ENCODE data around the gene RNF152. TPM values are rescaled to one million over a fixed set of nuclear protein-coding genes. Genes with fewer than 3 reads are reported as not detected.

RNF152 gene
- total RNA-seq, 2 donors from 2014 or later, result 0.73 to 0.95 TPM

GRCh38 chr18:61855449-61856378 is 37.1 kb downstream of the RNF152 start:
- H3K27ac Mint-ChIP-seq, result no peak overlapping the region
- ATAC-seq (no peak), DNase-seq (ENCODE audit: low spot score) (no peak)
- no peaks in the 10 kb centered on the region for H3K36me3 Mint-ChIP-seq
- H3K9me3 Mint-ChIP-seq, result no peaks in the 10 kb centered on the region
- H3K27me3 Mint-ChIP-seq, result peaks cover 6 to 28% of the 10 kb centered on the region in 2 donors
- no peaks in the 10 kb centered on the region for H3K4me1 Mint-ChIP-seq (ENCODE audit: low read depth in 2 of 2)
- H3K4me3 Mint-ChIP-seq, result no peak overlapping the region

- Mint-ChIP-seq H3K36me3 (no peaks in the 10 kb centered on the region), H3K27me3 (peaks cover 6 to 28% of the 10 kb centered on the region in 2 donors), H3K4me3 (no peak overlapping the region), H3K27ac (no peak overlapping the region), H3K4me1 (ENCODE audit: low read depth in 2 of 2) (no peaks in the 10 kb centered on the region), H3K9me3 (no peaks in the 10 kb centered on the region)
- DNase-seq (ENCODE audit: low spot score), result no peak
- ATAC-seq, result no peak
These were observed 38.0 kb downstream of the RNF152 start for GRCh38 chr18:61854578-61855448.

- Mint-ChIP-seq H3K4me3 (no peak overlapping the region), H3K4me1 (ENCODE audit: low read depth in 2 of 2) (no peaks in the 10 kb centered on the region), H3K27me3 (peaks cover 6 to 28% of the 10 kb centered on the region in 2 donors), H3K9me3 (no peaks in the 10 kb centered on the region), H3K27ac (no peak overlapping the region), H3K36me3 (no peaks in the 10 kb centered on the region)
- no peak for ATAC-seq
- DNase-seq (ENCODE audit: low spot score), result no peak
These were observed 39.0 kb downstream of the RNF152 start for GRCh38 chr18:61853855-61854254.

- Mint-ChIP-seq H3K4me1 (ENCODE audit: low read depth in 2 of 2) (peaks cover 0 to 4% of the 10 kb centered on the region in 2 donors), H3K36me3 (no peaks in the 10 kb centered on the region), H3K27ac (no peak overlapping the region), H3K27me3 (peaks cover 16 to 35% of the 10 kb centered on the region in 2 donors), H3K9me3 (no peaks in the 10 kb centered on the region), H3K4me3 (no peak overlapping the region)
- DNase-seq (ENCODE audit: low spot score) (no peak), ATAC-seq (no peak)
These were observed 40.3 kb downstream of the RNF152 start for GRCh38 chr18:61852496-61852895.

GRCh38 chr18:61851940-61852451 is 40.8 kb downstream of the RNF152 start:
- H3K4me3 Mint-ChIP-seq, result no peak overlapping the region

GRCh38 chr18:61851279-61851678 is 41.5 kb downstream of the RNF152 start:
- peaks cover 0 to 4% of the 10 kb centered on the region in 2 donors for H3K4me1 Mint-ChIP-seq (ENCODE audit: low read depth in 2 of 2)
- DNase-seq (ENCODE audit: low spot score), result no peak
- no peaks in the 10 kb centered on the region for H3K9me3 Mint-ChIP-seq
- H3K4me3 Mint-ChIP-seq, result no peak overlapping the region
- peaks cover 19 to 38% of the 10 kb centered on the region in 2 donors for H3K27me3 Mint-ChIP-seq
- no peak overlapping the region for H3K27ac Mint-ChIP-seq
- H3K36me3 Mint-ChIP-seq, result no peaks in the 10 kb centered on the region
- no peak for ATAC-seq

More at GRCh38 chr18:61851940-61852451, 40.8 kb downstream of the RNF152 start:
- ATAC-seq (no peak), DNase-seq (ENCODE audit: low spot score) (no peak)
- Mint-ChIP-seq H3K36me3 (no peaks in the 10 kb centered on the region), H3K4me1 (ENCODE audit: low read depth in 2 of 2) (peaks cover 0 to 4% of the 10 kb centered on the region in 2 donors), H3K9me3 (no peaks in the 10 kb centered on the region), H3K27me3 (peaks cover 16 to 33% of the 10 kb centered on the region in 2 donors), H3K27ac (no peak overlapping the region)

GRCh38 chr18:61850756-61851155 is 42.1 kb downstream of the RNF152 start:
- no peak overlapping the region for H3K4me3 Mint-ChIP-seq
- H3K27ac Mint-ChIP-seq, result no peak overlapping the region
- ATAC-seq (no peak), DNase-seq (ENCODE audit: low spot score) (no peak)
- no peaks in the 10 kb centered on the region for H3K36me3 Mint-ChIP-seq
- no peaks in the 10 kb centered on the region for H3K9me3 Mint-ChIP-seq
- H3K4me1 Mint-ChIP-seq (ENCODE audit: low read depth in 2 of 2), result peaks cover 0 to 4% of the 10 kb centered on the region in 2 donors
- H3K27me3 Mint-ChIP-seq, result peaks cover 22 to 35% of the 10 kb centered on the region in 2 donors

DNA sequence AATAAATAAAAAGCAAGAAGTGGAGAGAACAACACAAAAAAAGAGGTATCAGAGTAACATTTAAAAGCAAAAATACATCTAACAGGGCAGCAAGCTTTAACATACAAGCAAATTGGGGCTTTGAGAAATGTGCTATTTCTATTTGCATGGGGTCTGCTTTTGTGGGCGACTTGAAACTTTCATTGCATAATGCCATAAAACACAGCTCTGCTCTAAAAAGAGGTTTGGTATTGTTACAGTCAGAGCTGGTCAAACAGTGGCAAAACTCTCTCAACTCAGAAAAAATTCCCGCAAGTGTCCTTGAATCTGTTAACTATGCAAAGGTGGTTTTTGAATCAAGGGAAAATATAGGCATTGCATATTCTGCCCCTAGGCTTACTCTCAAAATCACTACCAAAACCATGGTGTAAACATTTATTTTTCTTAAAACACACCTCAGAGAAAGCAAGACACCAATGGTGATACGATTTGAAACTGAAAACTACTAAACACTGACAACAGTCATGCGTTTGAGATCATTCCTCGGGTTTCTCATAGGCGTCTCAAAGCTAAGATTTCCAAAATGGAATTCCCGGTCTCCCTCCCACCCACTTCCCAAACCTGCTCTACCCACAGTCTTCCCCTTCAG is 45.5 kb downstream of the RNF152 start:
- DNase-seq (ENCODE audit: low spot score) (no peak), ATAC-seq (no peak)
- H3K27ac Mint-ChIP-seq, result no peak overlapping the region
- no peak overlapping the region for H3K4me3 Mint-ChIP-seq
- peaks cover 0 to 4% of the 10 kb centered on the region in 2 donors for H3K4me1 Mint-ChIP-seq (ENCODE audit: low read depth in 2 of 2)
- no peaks in the 10 kb centered on the region for H3K9me3 Mint-ChIP-seq
- H3K36me3 Mint-ChIP-seq, result no peaks in the 10 kb centered on the region
- H3K27me3 Mint-ChIP-seq, result peaks cover 18 to 27% of the 10 kb centered on the region in 2 donors

- H3K36me3 Mint-ChIP-seq, result no peaks in the 10 kb centered on the region
- no peak overlapping the region for H3K4me3 Mint-ChIP-seq
- peaks cover 18 to 27% of the 10 kb centered on the region in 2 donors for H3K27me3 Mint-ChIP-seq
- H3K27ac Mint-ChIP-seq, result no peak overlapping the region
- DNase-seq (ENCODE audit: low spot score) (no peak), ATAC-seq (no peak)
- peaks cover 0 to 4% of the 10 kb centered on the region in 2 donors for H3K4me1 Mint-ChIP-seq (ENCODE audit: low read depth in 2 of 2)
- H3K9me3 Mint-ChIP-seq, result no peaks in the 10 kb centered on the region
These were observed 47.6 kb downstream of the RNF152 start for GRCh38 chr18:61845197-61845596.

GRCh38 chr18:61844726-61845125 is 48.1 kb downstream of the RNF152 start:
- no peaks in the 10 kb centered on the region for H3K9me3 Mint-ChIP-seq
- DNase-seq (ENCODE audit: low spot score) (no peak), ATAC-seq (no peak)
- peaks cover 0 to 4% of the 10 kb centered on the region in 2 donors for H3K4me1 Mint-ChIP-seq (ENCODE audit: low read depth in 2 of 2)
- H3K27ac Mint-ChIP-seq, result no peak overlapping the region
- H3K4me3 Mint-ChIP-seq, result no peak overlapping the region
- H3K36me3 Mint-ChIP-seq, result no peaks in the 10 kb centered on the region
- H3K27me3 Mint-ChIP-seq, result peaks cover 18 to 27% of the 10 kb centered on the region in 2 donors

GRCh38 chr18:61842146-61842545 is 50.7 kb downstream of the RNF152 start:
- H3K9me3 Mint-ChIP-seq, result no peaks in the 10 kb centered on the region

DNA sequence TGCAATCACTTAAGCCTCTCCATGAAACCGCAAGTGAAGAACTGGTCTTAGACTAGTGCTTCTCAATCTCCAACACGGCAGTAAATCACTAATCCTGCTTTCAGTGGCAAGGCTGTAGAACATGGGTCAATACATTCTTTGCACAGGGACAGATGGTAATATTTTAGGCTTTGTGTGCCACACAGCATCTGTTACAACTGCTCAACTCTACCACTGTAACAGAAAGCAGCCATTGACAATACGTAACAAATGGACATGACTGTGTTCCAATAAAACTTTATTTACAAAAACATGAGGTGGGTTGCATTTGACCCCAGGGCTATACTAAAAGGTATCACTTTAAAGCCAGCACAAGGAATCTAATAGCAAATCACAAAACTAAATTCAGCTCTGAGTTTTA is 51.1 kb downstream of the RNF152 start:
- ATAC-seq (no peak), DNase-seq (ENCODE audit: low spot score) (no peak)
- no peak overlapping the region for H3K4me3 Mint-ChIP-seq
- no peaks in the 10 kb centered on the region for H3K4me1 Mint-ChIP-seq (ENCODE audit: low read depth in 2 of 2)
- H3K36me3 Mint-ChIP-seq, result no peaks in the 10 kb centered on the region
- no peak overlapping the region for H3K27ac Mint-ChIP-seq
- H3K9me3 Mint-ChIP-seq, result no peaks in the 10 kb centered on the region
- peaks cover 11 to 30% of the 10 kb centered on the region in 2 donors for H3K27me3 Mint-ChIP-seq

More at GRCh38 chr18:61842146-61842545, 50.7 kb downstream of the RNF152 start:
- H3K4me1 Mint-ChIP-seq (ENCODE audit: low read depth in 2 of 2), result no peaks in the 10 kb centered on the region
- DNase-seq (ENCODE audit: low spot score) (no peak), ATAC-seq (no peak)
- no peak overlapping the region for H3K27ac Mint-ChIP-seq
- peaks cover 11 to 31% of the 10 kb centered on the region in 2 donors for H3K27me3 Mint-ChIP-seq
- no peaks in the 10 kb centered on the region for H3K36me3 Mint-ChIP-seq
- no peak overlapping the region for H3K4me3 Mint-ChIP-seq

DNA sequence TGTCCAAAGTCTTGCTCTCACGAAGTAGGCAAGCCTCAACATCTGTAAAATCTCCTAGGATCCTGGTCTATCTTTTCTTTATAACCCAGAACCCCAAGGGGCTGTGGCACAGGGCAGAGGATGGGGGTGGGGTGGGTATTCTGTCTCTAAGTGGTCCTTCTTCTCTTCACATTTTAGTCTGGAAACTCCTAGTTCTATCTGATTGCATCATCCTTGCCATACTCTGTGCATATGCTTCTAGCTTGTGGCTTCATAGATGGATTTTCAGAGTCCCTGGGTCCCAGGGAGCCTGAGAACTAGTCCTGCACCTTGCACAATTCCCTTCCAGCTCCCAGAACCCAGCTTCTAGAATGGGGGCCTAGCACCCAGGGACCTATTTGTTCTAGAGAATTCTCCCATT is 52.5 kb downstream of the RNF152 start:
- ATAC-seq (no peak), DNase-seq (ENCODE audit: low spot score) (no peak)
- Mint-ChIP-seq H3K4me1 (ENCODE audit: low read depth in 2 of 2) (no peaks in the 10 kb centered on the region), H3K36me3 (no peaks in the 10 kb centered on the region), H3K9me3 (no peaks in the 10 kb centered on the region), H3K27ac (no peak overlapping the region), H3K27me3 (peaks cover 8 to 23% of the 10 kb centered on the region in 2 donors), H3K4me3 (no peak overlapping the region)
